IMR-90 (cell line): Measurements from ENCODE around the gene STRA6. TPM values are rescaled to one million over a fixed set of nuclear protein-coding genes. Genes with fewer than 3 reads are reported as not detected.

ENCODE experiments used
- ATAC-seq: fragments of 200-7000 bp; cut with Tn5 transposase; 2 replicates; pipeline ENCODE4 v1.9.1; 2020; ENCODE audit warnings: low read depth, mild to moderate bottlenecking, moderate library complexity
- BruUV-seq: library from RNA; stranded (reverse); fragments of 400-500 nt; replicated peaks from 2 replicates; lab custom pipeline; 2021; lab: Mats Ljungman, UMichigan
- CTCF ChIA-PET: fragments of 300-600 bp; formaldehyde crosslinking; extraction: SDS; loops from one replicate; lab custom pipeline; 2021; ENCODE audit warnings: antibody characterized with exemption; lab: Yijun Ruan, JAX
- POLR2A ChIA-PET: fragments of 300-600 bp; sonication (Branson Sonifier 250); formaldehyde crosslinking; loops from one replicate; lab custom pipeline; 2022; ENCODE audit warnings: antibody characterized with exemption; ENCODE audit not compliant: unreplicated experiment; lab: Charles Lee
- DNase-seq: peaks from one replicate; pipeline ENCODE4 v3.0.0; 2013
- H2AFZ ChIP-seq: replicated peaks from 2 replicates; pipeline ENCODE3; 2013; ENCODE audit warnings: low read length, mild to moderate bottlenecking; ENCODE audit not compliant: poor library complexity
- H2AK5ac ChIP-seq: 2 replicates; pipeline ENCODE4 v1.6.1; 2013; ENCODE audit warnings: low read depth, low read length, inconsistent platforms
- H2AK9ac ChIP-seq: replicated peaks from 2 replicates; pipeline ENCODE3; 2013; ENCODE audit warnings: mild to moderate bottlenecking, low read depth, low read length, moderate library complexity; ENCODE audit not compliant: poor library complexity
- H2BK120ac ChIP-seq: 2 replicates; pipeline ENCODE4 v1.6.1; 2013; ENCODE audit warnings: low read depth, low read length, inconsistent platforms
- H2BK15ac ChIP-seq: 3 replicates; pipeline ENCODE4 v1.6.1; 2013; ENCODE audit warnings: low read depth, low read length, inconsistent platforms
- H2BK20ac ChIP-seq: 2 replicates; pipeline ENCODE4 v1.6.1; 2013; ENCODE audit warnings: low read depth, mild to moderate bottlenecking, inconsistent platforms, low read length, moderate library complexity
- H2BK5ac ChIP-seq: 2 replicates; pipeline ENCODE4 v1.6.1; 2013; ENCODE audit warnings: mild to moderate bottlenecking, low read depth, low read length, inconsistent platforms; ENCODE audit not compliant: poor library complexity, severe bottlenecking
- H3K14ac ChIP-seq: replicated peaks from 2 replicates; pipeline ENCODE4 v1.6.1; 2013; ENCODE audit warnings: low read depth, low read length, inconsistent platforms
- H3K18ac ChIP-seq: 2 replicates; pipeline ENCODE4 v1.6.1; 2013; ENCODE audit warnings: low read depth, low read length, control low read depth
- H3K23ac ChIP-seq: 2 replicates; pipeline ENCODE4 v1.6.1; 2013; ENCODE audit warnings: low read depth, low read length, inconsistent platforms
- H3K27ac ChIP-seq: 2 replicates; pipeline ENCODE4 v1.5.1; 2013; ENCODE audit warnings: mild to moderate bottlenecking, control low read depth, low read length; ENCODE audit not compliant: insufficient read depth
- H3K27me3 ChIP-seq: 2 replicates; pipeline ENCODE4 v1.6.1; 2013; ENCODE audit warnings: low read length; ENCODE audit not compliant: control insufficient read depth, insufficient read depth
- H3K36me3 ChIP-seq: 2 replicates; pipeline ENCODE4 v1.6.1; 2013; ENCODE audit warnings: low read length, mixed read lengths; ENCODE audit not compliant: control insufficient read depth, insufficient read depth
- H3K4ac ChIP-seq: 2 replicates; pipeline ENCODE4 v1.6.1; 2013; ENCODE audit warnings: low read depth, low read length, inconsistent platforms
- H3K4me1 ChIP-seq: 2 replicates; pipeline ENCODE4 v1.6.1; 2013; ENCODE audit warnings: low read length, mixed read lengths; ENCODE audit not compliant: control insufficient read depth, insufficient read depth
- H3K4me2 ChIP-seq: 2 replicates; pipeline ENCODE4 v1.6.1; 2013; ENCODE audit warnings: low read depth, mild to moderate bottlenecking, control low read depth, low read length, moderate library complexity
- H3K4me3 ChIP-seq: 2 replicates; pipeline ENCODE4 v1.5.1; 2013; ENCODE audit warnings: low read depth, mild to moderate bottlenecking, control low read depth, low read length, moderate library complexity; ENCODE audit not compliant: insufficient read depth
- H3K56ac ChIP-seq: 2 replicates; pipeline ENCODE4 v1.6.1; 2013; ENCODE audit warnings: low read length, inconsistent platforms; ENCODE audit not compliant: insufficient read depth; ENCODE audit errors: extremely low read depth
- H3K79me1 ChIP-seq, 2 experiments: 2 replicates each; pipeline ENCODE4 v1.6.1; 2013; ENCODE audit warnings: low read length in 2 of 2, inconsistent platforms in 1 of 2, low read depth in 1 of 2
- H3K9ac ChIP-seq: 2 replicates; pipeline ENCODE4 v1.6.1; 2013; ENCODE audit warnings: low read depth, low read length, control low read depth
- H3K9me1 ChIP-seq: 2 replicates; pipeline ENCODE4 v1.6.1; 2013; ENCODE audit warnings: low read length, inconsistent platforms; ENCODE audit not compliant: insufficient read depth
- H3K9me3 ChIP-seq: 2 replicates; pipeline ENCODE4 v1.6.1; 2013; ENCODE audit warnings: low read length; ENCODE audit not compliant: control insufficient read depth, insufficient read depth
- H4K20me1 ChIP-seq: 2 replicates; pipeline ENCODE4 v1.6.1; 2013; ENCODE audit warnings: low read length, inconsistent platforms; ENCODE audit not compliant: insufficient read depth
- H4K5ac ChIP-seq: 2 replicates; pipeline ENCODE4 v1.6.1; 2013; ENCODE audit warnings: mild to moderate bottlenecking, low read depth, low read length, control low read depth
- H4K8ac ChIP-seq, 2 experiments: 2 replicates each; pipeline ENCODE4 v1.6.1; 2013; ENCODE audit warnings: low read depth in 2 of 2, low read length in 2 of 2, control low read depth in 1 of 2, inconsistent platforms in 1 of 2
- H4K91ac ChIP-seq: 2 replicates; pipeline ENCODE4 v1.6.1; 2013; ENCODE audit warnings: low read depth, low read length, inconsistent platforms; ENCODE audit not compliant: insufficient read depth
- BHLHE40 ChIP-seq: fragments of 150-350 bp; IDR thresholded peaks from 2 replicates; pipeline ENCODE4 v1.6.1; 2016; ENCODE audit warnings: mild to moderate bottlenecking, low read depth, low read length
- CEBPB ChIP-seq: IDR thresholded peaks from 2 replicates; pipeline ENCODE4 v1.6.1; 2012; ENCODE audit warnings: low read depth, low read length, improper control_type of control experiment
- CHD1 ChIP-seq: IDR thresholded peaks from 2 replicates; pipeline ENCODE4 v1.6.1; 2012; ENCODE audit warnings: low read depth, low read length, improper control_type of control experiment
- FOS ChIP-seq: fragments of 150-350 bp; IDR thresholded peaks from 2 replicates; pipeline ENCODE4 v1.6.1; 2016; ENCODE audit warnings: low read depth, low read length
- MAFK ChIP-seq: IDR thresholded peaks from 2 replicates; pipeline ENCODE4 v1.6.1; 2012; ENCODE audit warnings: low read depth, low read length, improper control_type of control experiment
- MAZ ChIP-seq: IDR thresholded peaks from 2 replicates; pipeline ENCODE4 v1.6.1; 2012; ENCODE audit warnings: low read depth, mild to moderate bottlenecking, low read length, improper control_type of control experiment, moderate library complexity, borderline replicate concordance
- MXI1 ChIP-seq: IDR thresholded peaks from 2 replicates; pipeline ENCODE4 v1.6.1; 2012; ENCODE audit warnings: low read depth, mild to moderate bottlenecking, low read length, moderate library complexity, borderline replicate concordance
- NFE2L2 ChIP-seq: fragments of 150-350 bp; IDR thresholded peaks from 2 replicates; pipeline ENCODE4 v1.6.1; 2016; ENCODE audit warnings: low read depth, mild to moderate bottlenecking, low read length
- POLR2A ChIP-seq: IDR thresholded peaks from 2 replicates; pipeline ENCODE4 v1.6.1; 2012; ENCODE audit warnings: mild to moderate bottlenecking, low read depth, low read length
- RAD21 ChIP-seq: IDR thresholded peaks from 2 replicates; pipeline ENCODE4 v1.6.1; 2012; ENCODE audit warnings: low read length, improper control_type of control experiment
- RCOR1 ChIP-seq: IDR thresholded peaks from 2 replicates; pipeline ENCODE4 v1.6.1; 2012; ENCODE audit warnings: mild to moderate bottlenecking, low read length, improper control_type of control experiment; ENCODE audit not compliant: insufficient replicate concordance
- RFX5 ChIP-seq: IDR thresholded peaks from 2 replicates; pipeline ENCODE4 v1.8.0; 2012; ENCODE audit warnings: low read depth, mild to moderate bottlenecking, low read length, moderate library complexity
- SMC3 ChIP-seq: fragments of 150-350 bp; IDR thresholded peaks from 2 replicates; pipeline ENCODE4 v1.6.1; 2016; ENCODE audit warnings: low read depth, mild to moderate bottlenecking, antibody characterized with exemption, low read length, moderate library complexity
- WGBS, 2 experiments: methylation state at CpG; one replicate each; pipeline versions ENCODE4 v1.1.5 to v1.1.7; 2013; ENCODE audit warnings: missing lambda C conversion rate in 2 of 2; ENCODE audit not compliant: insufficient read length in 1 of 2; ENCODE audit errors: extremely low coverage in 2 of 2; 5-methylcytosine and 5-hydroxymethylcytosine counted together
- dilution Hi-C: fragments of 300-500 bp; cut with HindIII; formaldehyde crosslinking; loops from one replicate; pipeline ENCODE4 v1.14.3; 2018; ENCODE audit warnings: low sequenced_read_pairs; ENCODE audit not compliant: unreplicated experiment
- in situ Hi-C: fragments of 300-500 bp; cut with MboI; formaldehyde crosslinking; loops from 3 replicates; pipeline ENCODE4 v1.14.3; 2019; ENCODE audit warnings: low sequenced_read_pairs, inconsistent platforms, mixed read lengths
- intact Hi-C: fragments of 100-400 bp; cut with micrococcal nuclease; formaldehyde crosslinking; loops from 2 replicates; pipeline ENCODE4 v1.10.0; 2022
- polyA plus RNA-seq, 3 experiments: library from polyadenylated mRNA; depleted of rRNA; stranded (reverse); fragments of >200 nt; gene quantifications; 2 replicates each; pipeline ENCODE4 v1.2.3, GENCODE V29; 2012; ENCODE audit warnings: low replicate concordance in 1 of 3
- total RNA-seq: library from RNA; depleted of rRNA; stranded (reverse); fragments of >200 nt; gene quantifications from 2 replicates; pipeline ENCODE4 v1.2.3, GENCODE V29; 2012
- TF ChIP-seq, protein P1 (sequence below): fragments of 150-350 bp; IDR thresholded peaks from 2 replicates; pipeline ENCODE4 v1.6.1; 2016; ENCODE audit warnings: low read depth, mild to moderate bottlenecking, low read length, moderate library complexity, borderline replicate concordance
- TF ChIP-seq, protein P2 (sequence below): fragments of 150-350 bp; IDR thresholded peaks from 2 replicates; pipeline ENCODE4 v1.6.1; 2017; ENCODE audit warnings: mild to moderate bottlenecking, antibody characterized with exemption, low read length, low read depth
- TF ChIP-seq, protein P3 (sequence below): conservative IDR thresholded peaks from 2 replicates; pipeline ENCODE4 v1.5.1; 2012; ENCODE audit warnings: mild to moderate bottlenecking, low read depth, low read length, improper control_type of control experiment

STRA6 gene
- total and polyA plus RNA-seq, 2 of the 4 experiments (the other 2 are of a cell fraction) = 0.17 TPM; not detected in 1

DNA sequence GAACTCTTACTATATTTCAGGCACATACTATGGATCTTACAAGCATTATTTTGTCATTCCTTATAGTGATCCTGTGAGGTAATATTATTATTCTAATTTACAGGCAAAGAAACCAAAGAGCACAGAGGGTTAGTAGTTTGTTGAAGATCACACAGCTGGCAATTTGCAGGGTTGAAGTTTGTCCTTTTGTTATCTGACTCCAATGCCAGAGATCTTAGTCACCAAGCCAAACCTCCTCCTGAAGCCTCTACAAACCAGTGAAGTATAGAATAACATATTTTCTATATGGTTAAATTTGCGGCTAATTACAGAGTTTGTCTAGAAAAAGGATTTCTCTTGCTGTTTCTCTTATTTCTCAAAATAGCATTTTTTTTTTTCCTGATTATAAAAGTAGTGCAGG lies 61.0 kb downstream of the STRA6 start:
- H2AK5ac ChIP-seq = no peak overlapping the region
- dilution Hi-C loops = no loop called here
- H3K4ac ChIP-seq = no peak overlapping the region
- H4K8ac ChIP-seq = no peak overlapping the region
- H3K27me3 ChIP-seq = peaks cover 51% of the 10 kb centered on the region
- WGBS, 2 experiments = no CpG with 5 or more reads among the region's 1 CpG
- H2BK15ac ChIP-seq = no peak overlapping the region
- ChIA-PET CTCF (no interaction called here), POLR2A (no interaction called here)
- H3K4me1 ChIP-seq = no peaks in the 10 kb centered on the region
- BruUV-seq = no TSS peak
- no peak overlapping the region for H3K23ac ChIP-seq
- no peak overlapping the region for H2AK9ac ChIP-seq
- no peak overlapping the region for H3K4me3 ChIP-seq
- ATAC-seq (no peak), DNase-seq (no peak)
- no peak overlapping the region for H3K14ac ChIP-seq
- in situ Hi-C loops = no loop called here
- TF ChIP-seq, protein P1, sequence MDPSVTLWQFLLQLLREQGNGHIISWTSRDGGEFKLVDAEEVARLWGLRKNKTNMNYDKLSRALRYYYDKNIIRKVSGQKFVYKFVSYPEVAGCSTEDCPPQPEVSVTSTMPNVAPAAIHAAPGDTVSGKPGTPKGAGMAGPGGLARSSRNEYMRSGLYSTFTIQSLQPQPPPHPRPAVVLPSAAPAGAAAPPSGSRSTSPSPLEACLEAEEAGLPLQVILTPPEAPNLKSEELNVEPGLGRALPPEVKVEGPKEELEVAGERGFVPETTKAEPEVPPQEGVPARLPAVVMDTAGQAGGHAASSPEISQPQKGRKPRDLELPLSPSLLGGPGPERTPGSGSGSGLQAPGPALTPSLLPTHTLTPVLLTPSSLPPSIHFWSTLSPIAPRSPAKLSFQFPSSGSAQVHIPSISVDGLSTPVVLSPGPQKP = no peak
- TF ChIP-seq, protein P2, sequence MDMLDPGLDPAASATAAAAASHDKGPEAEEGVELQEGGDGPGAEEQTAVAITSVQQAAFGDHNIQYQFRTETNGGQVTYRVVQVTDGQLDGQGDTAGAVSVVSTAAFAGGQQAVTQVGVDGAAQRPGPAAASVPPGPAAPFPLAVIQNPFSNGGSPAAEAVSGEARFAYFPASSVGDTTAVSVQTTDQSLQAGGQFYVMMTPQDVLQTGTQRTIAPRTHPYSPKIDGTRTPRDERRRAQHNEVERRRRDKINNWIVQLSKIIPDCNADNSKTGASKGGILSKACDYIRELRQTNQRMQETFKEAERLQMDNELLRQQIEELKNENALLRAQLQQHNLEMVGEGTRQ = no peak
- TF ChIP-seq, protein P3, sequence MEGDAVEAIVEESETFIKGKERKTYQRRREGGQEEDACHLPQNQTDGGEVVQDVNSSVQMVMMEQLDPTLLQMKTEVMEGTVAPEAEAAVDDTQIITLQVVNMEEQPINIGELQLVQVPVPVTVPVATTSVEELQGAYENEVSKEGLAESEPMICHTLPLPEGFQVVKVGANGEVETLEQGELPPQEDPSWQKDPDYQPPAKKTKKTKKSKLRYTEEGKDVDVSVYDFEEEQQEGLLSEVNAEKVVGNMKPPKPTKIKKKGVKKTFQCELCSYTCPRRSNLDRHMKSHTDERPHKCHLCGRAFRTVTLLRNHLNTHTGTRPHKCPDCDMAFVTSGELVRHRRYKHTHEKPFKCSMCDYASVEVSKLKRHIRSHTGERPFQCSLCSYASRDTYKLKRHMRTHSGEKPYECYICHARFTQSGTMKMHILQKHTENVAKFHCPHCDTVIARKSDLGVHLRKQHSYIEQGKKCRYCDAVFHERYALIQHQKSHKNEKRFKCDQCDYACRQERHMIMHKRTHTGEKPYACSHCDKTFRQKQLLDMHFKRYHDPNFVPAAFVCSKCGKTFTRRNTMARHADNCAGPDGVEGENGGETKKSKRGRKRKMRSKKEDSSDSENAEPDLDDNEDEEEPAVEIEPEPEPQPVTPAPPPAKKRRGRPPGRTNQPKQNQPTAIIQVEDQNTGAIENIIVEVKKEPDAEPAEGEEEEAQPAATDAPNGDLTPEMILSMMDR = no peak
- no peak for TF ChIP-seq FOS
- TF ChIP-seq BHLHE40 = no peak
- no peak for TF ChIP-seq MXI1
- TF ChIP-seq RAD21 = no peak
- TF ChIP-seq RFX5 = no peak
- no peak for TF ChIP-seq MAZ
- TF ChIP-seq CHD1 = no peak
- no peak for TF ChIP-seq POLR2A
- TF ChIP-seq CEBPB = no peak
- TF ChIP-seq NFE2L2 = no peak
- TF ChIP-seq MAFK = no peak
- TF ChIP-seq RCOR1 = no peak
- TF ChIP-seq SMC3 = no peak
- no peak overlapping the region for H3K56ac ChIP-seq
- no peaks in the 10 kb centered on the region for H3K79me1 ChIP-seq
- no peaks in the 10 kb centered on the region; the same call in none of the 2 replicates for H3K9me1 ChIP-seq
- intact Hi-C loops = no loop called here
- H3K36me3 ChIP-seq = no peaks in the 10 kb centered on the region
- no peak overlapping the region for H3K27ac ChIP-seq
- H2BK20ac ChIP-seq = no peak overlapping the region
- no peak overlapping the region for H2AFZ ChIP-seq
- H4K5ac ChIP-seq = no peak overlapping the region
- H2BK5ac ChIP-seq = no peak overlapping the region
- H4K20me1 ChIP-seq = 0 out of 2 replicates have a peak, but pooled peaks cover 3% of the 10 kb centered on the region
- no peak overlapping the region for H3K4me2 ChIP-seq
- no peak overlapping the region for H3K18ac ChIP-seq
- no peak overlapping the region for H2BK120ac ChIP-seq
- H4K91ac ChIP-seq = no peak overlapping the region
- H3K9ac ChIP-seq = no peak overlapping the region
- no peaks in the 10 kb centered on the region; the same call in 1 of the 2 replicates for H3K9me3 ChIP-seq
